HG03575 (cell line): ENCODE data around the gene C2CD2.

Experiments
- ATAC-seq: cut with Tn5 transposase; IDR thresholded peaks from one replicate; pipeline ENCODE4 v1.9.1; 2021; ENCODE audit not compliant: unreplicated experiment, insufficient number of reproducible peaks, low FRiP score; ENCODE audit errors: extremely low read depth

C2CD2 gene

GRCh38 chr21:41877901-41878830, 75.7 kb downstream of the C2CD2 start:
- ATAC-seq = no peak

GRCh38 chr21:41876928-41877652, 76.7 kb downstream of the C2CD2 start:
- ATAC-seq = no peak

DNA sequence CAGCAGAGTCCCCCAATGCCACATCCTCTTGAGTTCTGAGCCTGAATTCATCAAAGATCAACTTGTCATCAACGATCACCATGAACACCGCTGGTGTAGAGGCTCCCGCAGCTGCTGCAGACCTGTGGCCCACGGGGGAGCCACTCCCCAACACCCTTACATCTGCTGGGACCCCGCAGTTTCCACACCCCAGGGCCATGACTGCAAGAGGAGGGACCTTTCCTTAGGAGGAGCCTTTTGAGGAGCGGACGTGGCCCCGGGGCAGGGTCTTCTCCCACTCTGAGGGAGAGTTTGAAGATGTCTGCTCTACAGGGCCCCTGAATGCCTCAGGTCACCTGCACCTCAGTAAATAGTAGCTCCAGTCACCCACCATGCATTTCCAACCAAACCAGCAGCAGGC, 77.4 kb downstream of the C2CD2 start:
- no peak for ATAC-seq

GRCh38 chr21:41875086-41875485, 78.7 kb downstream of the C2CD2 start:
- no peak for ATAC-seq

- ATAC-seq = no peak
Observed at GRCh38 chr21:41874611-41875010, 79.2 kb downstream of the C2CD2 start.

DNA sequence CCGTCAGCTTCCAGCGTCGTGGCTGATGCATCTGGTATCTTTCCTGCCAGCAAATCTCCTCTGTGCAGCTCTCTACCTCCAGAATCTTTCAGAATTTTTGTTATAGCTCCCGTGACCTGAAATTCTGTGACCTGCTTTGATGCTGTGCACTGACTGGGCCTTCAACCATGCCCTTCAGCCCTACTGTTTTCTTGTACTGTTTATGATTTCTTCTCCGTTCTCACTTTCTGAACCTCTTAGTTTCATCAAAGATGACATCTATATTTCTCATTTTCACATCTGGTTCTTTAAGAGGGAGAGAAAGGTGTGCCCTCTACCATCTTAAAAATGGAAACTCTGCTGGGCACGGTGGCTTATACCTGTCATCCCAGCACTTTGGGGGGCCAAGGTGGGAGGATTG, 80.4 kb downstream of the C2CD2 start:
- ATAC-seq = no peak

- ATAC-seq = no peak
Observed at GRCh38 chr21:41873005-41873404, 80.8 kb downstream of the C2CD2 start.

DNA sequence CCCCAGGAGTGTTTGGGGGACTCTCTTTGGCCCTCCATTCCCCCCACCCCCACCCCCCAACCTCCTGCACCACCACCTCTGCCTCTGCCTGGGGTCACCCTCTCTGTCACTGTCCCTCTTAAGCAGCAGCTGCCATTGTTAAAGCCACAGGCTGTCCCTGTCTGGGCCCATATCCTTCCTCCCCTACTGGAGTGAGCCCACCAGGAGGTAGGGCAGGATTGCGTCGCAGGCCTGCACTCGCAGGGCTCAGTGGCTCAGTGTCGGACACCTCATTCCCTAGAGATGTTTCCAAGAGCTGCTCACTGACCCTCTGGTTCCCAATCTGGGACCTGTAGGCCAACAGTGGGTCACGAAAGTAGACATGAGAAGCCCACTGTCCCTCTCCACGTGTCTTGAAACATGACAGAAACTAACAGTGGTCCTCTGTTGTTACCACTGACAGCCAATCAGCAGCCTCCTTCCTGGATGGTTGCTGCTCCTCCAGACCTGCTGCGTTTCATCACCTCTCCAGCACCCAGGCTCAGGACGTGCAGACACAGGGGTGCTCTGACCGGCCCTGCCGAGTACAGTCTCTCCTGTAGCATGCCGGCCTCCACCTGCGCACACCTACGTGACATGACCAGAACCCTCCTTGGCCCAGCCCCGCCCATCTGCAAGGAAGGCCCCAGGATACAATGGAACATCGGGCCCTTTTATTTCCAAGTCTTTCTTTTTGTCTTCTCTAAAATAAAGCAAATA, 82.4 kb downstream of the C2CD2 start:
- ATAC-seq = no peak

DNA sequence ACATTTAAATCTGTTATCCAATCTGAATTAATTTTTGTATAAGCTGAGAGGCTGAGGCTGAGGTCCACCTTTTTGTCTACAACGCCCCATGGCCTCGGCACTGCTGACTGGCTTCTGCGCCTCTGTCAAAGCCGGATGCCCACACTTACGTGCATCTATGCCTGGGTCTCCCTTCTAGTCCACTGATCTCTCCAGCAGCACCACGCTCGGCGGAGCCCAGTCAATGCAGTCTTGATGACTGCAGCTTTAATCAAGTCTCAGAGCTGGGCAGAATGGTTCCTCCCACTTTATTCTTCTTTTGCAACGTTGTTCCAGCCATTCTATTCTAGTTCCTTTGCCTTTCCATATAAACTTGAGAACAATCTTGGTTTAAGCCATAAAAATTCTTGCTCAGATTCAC, 84.0 kb downstream of the C2CD2 start:
- no peak for ATAC-seq

DNA sequence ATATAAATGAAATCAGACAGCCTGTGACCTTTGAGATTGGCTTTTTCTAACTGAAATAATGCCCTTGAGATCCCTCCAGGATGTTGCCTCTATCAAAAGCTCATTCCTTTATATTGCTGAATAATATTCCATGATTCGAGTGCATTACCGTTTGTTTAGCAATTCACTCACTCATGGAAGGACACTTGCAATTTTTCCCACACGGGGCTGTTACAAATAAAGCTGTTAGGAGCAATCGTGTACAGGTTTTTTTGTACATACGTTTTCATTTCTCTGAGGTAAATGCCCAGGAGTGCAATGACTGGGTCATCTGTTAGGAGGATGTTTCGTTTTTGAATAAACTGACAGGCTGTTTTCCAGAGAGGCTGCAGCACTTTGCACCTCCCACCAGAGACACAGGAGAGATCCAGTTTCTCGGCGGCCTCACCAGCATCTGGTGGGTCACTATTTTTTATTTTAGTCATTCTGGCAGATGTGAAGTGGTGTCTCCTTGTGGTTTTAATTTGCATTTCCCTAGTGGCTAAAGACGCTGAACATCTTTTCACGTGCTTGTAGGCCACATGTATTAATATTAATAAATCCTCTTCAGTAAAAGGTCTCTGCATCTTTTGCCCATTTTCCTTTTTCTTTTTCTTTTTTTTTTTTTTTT, 85.6 kb downstream of the C2CD2 start:
- ATAC-seq = no peak

DNA sequence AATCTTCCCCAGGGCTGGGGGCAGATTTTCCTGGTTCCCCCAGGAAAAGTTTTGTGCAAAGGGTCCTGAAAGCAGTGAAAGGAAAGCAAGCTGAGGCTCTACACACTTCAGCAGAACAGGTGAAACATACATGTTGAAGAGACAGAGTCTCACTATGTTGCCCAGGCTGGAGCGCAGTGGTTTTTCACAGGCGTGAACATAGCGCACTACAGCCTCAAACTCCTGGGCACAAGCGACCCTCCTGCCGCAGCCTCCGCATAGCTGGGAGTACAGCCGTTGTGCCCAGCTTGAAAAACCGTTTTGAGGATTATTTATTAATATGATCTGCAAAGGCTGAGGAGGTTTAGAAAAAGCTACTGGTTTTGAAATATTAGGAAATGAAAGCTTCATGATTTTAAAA, 86.5 kb downstream of the C2CD2 start:
- no peak for ATAC-seq

DNA sequence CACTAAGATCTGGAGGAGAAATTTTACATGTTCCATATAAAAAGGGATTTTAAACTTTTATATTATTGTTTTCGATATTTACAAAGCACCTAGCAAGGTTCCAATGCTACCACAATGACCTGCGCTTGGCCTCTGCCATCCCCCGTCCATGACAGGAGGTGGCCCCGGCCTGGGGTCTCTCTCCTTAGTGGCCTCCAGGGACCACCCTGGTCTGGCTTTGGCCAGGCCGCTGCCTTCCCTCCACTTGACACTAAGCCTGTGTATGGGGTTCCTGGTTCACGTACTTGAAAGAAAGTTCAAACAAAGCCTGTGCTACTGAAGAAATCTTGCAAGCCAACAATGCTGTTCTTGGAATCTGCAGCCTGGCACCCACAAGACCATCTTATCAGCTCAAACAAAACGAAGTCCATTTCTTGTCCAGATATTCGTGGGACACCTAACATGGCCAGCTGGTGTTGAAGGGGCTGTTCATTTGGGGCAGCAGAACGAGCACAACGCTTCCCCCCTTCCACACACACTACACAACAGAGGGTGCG, 87.5 kb downstream of the C2CD2 start:
- no peak for ATAC-seq

DNA sequence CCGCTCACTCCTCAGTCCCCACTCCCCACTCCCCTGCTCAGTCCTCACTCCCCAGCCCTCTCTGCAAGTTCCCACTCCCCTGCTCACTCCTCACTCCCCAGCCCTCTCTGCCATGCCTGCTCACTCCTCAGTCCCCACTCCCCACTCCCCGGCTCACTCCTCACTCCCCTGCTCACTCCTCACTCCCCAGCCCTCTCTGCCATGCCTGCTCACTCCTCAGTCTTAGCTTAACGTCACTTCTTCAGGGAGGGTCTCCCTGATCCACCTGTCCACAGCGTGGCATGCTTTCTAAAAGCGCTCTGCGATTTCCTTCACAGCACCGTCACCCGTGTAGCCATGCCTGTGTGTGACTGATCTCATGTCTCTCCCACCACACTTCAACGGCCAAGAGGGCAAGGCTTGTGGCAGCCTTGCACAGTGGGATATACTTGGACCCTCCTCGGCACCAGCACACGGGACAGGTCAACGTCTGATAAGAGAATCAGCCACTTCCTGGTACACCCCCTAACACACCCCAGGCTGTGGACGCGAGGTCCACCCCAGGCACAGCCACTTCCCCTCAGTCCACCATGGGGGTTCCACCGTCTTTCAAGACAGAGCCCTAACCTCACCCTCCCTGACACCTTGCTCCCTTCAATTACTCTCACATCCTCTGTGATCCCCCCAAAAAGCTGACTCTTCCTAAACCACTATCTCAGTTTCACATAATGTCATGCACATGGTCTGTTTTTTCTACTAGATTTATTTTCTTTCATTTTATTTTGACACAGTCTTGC, 88.6 kb downstream of the C2CD2 start:
- ATAC-seq = no peak

DNA sequence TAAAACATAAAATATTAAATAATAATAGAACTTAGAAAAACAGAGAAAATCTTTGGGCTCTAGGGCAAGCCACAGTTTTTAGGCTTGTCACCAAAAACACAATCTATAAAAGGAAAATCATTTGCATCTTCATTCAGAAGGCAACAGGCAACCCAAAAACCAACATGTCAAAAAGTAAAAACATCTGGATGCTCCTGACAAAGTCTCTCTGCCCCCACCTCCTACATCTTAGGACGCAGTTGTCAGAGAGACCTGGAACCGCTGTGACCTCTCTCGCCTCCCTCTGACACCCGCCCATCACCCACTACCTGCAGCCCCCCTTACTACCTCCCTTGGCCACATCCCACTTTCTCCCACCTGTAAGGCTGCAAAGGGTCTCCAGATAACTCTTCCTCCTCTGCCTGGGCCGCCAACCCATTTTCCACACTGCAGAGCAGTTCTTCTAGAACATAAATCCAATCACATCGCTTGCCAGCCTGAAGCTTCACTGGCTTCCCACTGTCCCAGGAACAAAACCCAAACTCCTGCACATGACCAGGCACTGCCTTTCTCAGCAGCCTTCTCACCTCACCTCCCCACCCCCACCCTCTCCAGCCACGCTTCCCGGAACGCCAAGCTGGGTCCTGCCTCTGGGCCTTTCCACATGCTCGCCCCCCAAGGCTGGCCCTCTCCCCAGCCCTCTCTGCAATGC, 89.4 kb downstream of the C2CD2 start:
- no peak for ATAC-seq

DNA sequence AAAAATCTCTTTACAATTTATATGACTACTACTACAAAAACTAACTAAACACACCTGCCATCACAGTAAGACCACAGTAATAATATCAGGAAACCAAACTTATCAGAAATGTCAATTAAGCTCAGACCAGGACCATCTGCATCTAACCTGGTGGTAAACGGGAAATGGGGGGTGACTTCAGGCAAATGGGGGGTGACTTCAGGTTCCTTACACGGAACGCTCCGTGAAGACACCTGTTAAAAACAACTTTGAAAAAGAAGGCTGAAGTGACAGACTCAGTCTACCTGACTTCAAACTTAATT, 90.4 kb downstream of the C2CD2 start:
- ATAC-seq = no peak

DNA sequence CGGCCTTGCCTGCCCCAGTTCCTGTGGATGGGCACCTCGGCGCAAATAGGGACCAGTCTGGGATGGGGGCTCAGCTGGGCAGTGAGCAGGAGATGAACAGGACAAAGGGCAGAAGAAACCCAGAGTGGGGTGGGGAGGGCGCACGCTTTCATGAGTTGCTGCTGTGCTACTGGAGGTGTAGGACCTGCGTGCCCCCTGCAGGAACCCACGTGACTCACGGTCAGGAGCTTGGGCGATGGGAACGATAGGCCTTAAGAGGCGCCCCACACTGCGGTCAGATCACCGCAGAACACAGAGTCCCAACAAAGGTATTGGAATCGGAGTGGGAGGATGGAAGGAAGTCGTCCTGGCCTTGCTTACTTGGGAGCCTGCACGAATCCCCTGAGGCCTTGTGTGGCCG, 91.8 kb downstream of the C2CD2 start:
- no peak for ATAC-seq

DNA sequence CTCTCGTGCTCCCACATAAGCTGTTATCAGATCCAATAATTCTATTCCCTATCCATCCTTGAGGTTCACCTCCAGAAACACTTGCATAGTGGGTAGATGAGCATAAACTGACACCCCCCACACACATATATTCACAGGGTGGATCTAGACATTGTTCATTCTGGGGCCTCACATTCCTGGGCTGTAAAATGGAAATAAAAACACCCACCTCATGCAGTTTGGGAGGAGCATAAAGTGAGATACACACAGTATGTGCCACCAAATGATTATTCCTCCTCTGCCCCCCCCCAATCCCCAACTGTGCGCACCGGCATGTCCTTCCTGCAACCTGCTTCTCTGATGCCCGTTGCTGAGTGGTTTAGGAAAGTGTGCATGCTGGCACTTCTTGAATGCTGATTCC, 92.6 kb downstream of the C2CD2 start:
- no peak for ATAC-seq
